Activated CD4-positive, alpha-beta T cell treated with anti-CD3 and anti-CD28 coated beads for 4 hours (primary cell): ENCODE results near the gene AICDA.

Experiments
- DNase-seq, 2 donors: peaks; one replicate each; pipeline ENCODE4 v3.0.0-alpha.2; 2020

The AICDA gene

GRCh38 chr12:8553088-8553627 is 59.5 kb downstream of the AICDA start:
- no peak for DNase-seq
